Measurements from ENCODE around the gene AKT3.

Gene AKT3

DNA sequence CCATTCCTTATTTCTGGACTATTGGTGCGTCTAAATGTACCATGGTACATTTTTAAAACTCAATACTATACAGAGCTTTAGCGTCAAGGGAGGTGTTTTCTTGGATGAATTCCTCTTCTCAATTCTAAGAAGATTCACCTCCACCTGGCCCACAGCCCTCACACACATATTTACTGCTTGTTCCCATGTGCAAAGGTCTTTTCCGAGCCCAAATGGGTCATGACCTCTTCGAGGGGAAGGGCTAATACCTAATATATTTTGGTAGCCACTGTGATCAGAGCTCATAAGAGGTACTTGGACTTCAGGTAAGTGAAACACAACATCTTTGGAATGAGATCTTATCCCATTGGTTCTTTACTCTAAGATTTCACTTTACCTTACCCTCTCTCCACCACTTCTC is 388.3 kb downstream of the AKT3 start:
- DNase-seq (ENCODE audit: low spot score), result no peak

GRCh38 chr1:243459059-243459458 is 391.0 kb downstream of the AKT3 start:
- DNase-seq (ENCODE audit: low spot score), result no peak

DNA sequence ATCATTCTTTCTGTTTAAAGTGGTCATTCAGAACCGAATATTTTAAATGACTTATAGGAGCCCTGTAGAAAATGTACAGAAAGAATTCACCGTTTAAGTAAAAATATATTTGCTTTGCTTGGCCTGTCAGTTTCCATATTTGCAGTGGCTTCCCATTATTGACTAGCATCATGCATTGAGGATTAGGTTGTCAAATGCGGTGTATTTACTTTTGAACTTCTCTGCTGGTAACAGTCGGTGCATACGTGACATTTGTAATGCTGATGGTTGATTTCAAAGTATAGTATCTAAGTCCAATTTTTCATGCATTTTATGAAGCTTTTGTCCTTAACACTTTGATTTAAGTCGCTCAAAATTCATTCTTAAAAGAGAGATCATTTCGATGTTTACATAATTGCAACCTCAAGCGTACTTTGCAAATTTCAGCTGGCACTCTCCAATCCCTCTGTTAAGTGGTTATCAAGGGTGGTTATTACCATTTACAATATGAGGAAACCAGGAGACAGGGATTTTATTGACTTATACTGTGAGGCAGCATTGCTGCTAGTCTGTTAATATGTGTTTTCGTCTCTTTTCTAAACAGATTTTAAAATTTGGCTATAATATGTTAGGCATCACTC is 392.6 kb downstream of the AKT3 start:
- DNase-seq (ENCODE audit: low spot score), result no peak

DNA sequence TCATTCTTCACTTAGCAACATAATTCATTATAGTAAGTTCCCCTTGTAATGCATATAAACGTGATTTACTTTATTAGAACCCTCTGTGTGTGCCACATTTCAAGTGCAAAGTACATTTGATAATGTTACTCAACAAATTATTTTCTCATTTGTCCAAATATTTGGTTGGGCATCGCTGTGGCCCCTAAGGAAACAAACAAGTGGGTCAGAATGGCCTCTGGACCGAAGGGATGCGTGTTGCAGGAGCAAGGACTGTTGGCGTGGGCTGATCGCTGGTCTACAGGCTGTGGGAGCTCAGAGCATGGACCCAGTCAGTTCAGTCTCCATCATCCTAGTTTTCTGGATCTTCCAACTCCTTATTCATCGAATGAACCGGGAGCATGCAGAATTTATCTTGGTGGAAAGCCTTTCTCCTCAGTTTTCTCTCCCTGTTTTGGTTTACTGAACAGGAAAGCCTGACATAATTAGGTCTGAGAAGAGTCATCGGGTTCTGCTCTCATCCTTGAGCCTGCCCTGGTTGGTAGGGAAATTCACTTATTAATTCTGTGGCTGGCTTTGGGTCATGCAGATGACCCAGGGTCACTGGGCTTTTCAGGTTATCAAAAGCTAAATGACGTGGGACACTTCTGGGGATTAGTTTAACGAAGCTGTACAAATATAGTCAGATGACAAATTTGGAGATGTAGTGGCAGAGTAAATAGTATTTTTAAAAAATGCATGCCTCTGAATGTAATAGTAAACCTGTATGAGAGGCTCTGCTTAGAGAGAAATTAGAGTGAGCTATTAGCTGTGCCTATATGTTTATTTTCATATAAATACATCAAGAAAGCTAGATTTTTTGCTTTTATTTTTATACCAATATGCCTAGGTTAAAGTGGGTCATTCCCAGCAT is 394.0 kb downstream of the AKT3 start:
- DNase-seq (ENCODE audit: low spot score), result no peak

DNA sequence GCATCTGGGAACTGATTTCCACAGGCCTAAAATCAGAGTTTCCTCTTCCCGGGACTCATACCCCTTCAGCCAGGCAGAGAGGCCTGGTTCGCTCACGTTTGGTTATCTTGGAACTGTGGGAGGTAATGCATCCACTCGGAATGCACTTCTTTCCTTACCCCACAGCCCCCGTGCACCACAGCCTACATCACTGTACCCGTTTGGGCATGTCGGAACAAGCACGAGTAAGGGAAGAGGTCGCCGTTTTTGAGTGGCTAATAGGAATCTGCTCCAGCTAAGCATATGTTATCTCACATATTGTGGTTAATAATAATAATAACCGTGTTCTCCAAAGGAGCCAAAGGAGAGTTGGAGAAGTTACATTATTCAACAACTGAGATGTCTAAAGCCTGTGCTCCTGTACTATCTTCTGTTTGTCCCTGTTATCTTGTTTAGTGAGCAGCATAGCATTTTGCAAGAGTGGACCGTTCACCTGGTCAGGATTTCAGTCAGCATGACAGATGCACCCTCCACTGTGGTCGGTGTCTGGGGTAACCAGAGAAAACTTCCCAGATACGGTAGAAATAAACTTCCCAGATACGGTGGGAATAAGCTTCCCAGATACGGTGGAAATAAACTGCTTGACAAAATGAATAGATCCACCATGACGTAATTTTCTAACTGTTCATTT is 395.6 kb downstream of the AKT3 start:
- DNase-seq (ENCODE audit: low spot score), result no peak

DNA sequence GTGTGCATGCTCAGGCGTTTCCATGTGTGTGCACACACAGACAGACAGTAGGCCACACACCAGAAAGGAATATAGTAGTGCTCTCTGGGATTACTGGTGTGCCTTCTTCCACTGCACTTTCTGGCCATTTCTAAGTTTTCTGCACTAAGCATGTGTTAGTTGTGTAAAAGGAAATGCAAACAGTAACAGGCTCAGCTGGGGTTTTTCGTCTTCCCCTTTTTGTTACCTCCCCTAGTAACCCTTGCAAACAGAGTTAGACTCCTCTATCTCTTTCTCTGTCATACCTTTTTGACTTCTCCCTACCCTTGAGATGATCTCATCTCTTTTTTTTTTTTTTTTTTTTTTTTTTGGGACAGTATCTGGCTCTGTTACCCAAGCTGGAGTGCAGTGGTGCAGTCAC is 398.0 kb downstream of the AKT3 start:
- DNase-seq (ENCODE audit: low spot score), result no peak

- no peak for DNase-seq (ENCODE audit: low spot score)
These were observed 400.7 kb downstream of the AKT3 start for GRCh38 chr1:243449373-243449772.

DNA sequence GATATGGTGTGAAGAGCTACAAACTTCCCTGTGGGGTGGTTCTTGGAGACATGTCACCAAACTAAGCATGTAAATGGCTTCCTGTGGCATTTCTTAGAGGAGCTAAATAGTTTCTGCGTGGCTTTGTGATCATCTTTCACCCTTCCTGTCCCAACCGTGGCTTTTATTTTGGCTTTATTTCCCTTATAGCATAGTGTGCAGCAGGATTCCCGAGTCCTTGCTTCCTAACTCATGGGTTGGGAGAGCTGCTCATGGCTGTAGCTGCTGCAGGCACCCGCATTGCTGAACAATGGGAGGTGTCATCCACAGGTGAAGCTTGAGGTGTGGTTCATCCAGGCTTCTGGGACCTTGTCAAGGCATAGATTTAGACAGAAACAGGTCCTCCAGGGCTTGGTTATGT is 402.2 kb downstream of the AKT3 start:
- no peak for DNase-seq (ENCODE audit: low spot score)

DNA sequence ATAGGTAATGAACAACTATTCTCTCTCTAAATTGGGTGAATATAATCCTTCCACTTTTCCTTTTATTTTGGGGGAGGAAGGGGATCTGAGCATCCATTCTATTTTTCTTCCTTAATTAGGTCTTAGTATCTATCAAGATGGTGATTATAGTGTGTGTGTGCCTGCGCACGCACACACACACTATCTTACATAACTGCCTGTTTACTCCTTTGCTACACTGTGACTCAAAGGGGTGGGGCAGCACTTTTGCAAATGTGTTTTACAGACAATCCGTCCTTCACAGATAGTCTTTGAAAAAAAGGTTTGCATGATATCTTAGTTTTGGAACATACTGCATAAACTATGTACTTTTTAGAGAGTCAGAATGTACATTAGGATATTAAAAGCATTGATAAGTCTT is 402.7 kb downstream of the AKT3 start:
- no peak for DNase-seq (ENCODE audit: low spot score)

GRCh38 chr1:243443557-243443956 is 406.5 kb downstream of the AKT3 start:
- no peak for DNase-seq (ENCODE audit: low spot score)

- DNase-seq (ENCODE audit: low spot score), result no peak
These were observed 408.4 kb downstream of the AKT3 start for GRCh38 chr1:243441601-243442000.

DNA sequence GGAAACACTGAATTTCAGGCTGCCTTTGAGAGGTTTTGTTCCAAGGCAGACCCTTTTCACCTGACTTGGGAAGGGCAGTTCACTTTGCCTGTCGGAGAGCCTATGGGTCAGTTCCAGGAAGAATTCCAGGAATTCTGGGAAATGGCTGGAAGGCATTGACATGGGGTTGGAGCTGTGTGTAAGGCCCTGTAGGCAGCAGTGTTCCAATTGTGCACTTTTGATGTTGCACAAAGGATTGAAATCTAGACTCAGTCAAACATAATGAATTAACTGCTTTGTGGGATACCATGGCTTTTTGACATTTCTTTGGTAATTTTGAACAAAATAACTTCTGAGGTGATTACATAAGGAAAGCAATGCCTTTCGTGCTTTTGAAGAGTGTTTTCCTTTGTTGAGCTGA is 409.6 kb downstream of the AKT3 start:
- no peak for DNase-seq (ENCODE audit: low spot score)

DNA sequence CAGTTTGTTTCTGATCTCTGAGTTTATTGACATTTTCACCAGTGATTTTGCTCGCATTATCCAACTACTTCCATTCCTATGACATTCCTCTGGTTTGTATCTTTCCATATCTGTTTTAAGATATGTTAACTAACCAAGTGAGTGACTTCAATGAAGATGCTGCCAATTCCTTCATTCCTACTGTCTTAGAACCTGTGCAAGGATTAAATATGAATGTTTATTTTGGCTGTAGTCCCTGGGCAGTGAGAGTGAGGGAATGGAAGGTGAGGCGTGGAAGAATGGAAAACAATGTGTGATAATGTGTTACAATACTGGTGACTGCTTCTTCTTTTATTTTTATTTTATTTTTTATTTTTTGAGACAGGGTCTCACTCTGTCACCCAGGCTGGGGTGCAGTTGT is 411.2 kb downstream of the AKT3 start:
- DNase-seq (ENCODE audit: low spot score), result no peak
